GM12873 (cell line): ENCODE data around the gene ZNF831.

Experiments used
- TF ChIP-seq, protein P1 (sequence below): IDR thresholded peaks from 2 replicates; pipeline ENCODE4 v1.5.1; 2012; ENCODE audit warnings: low read depth, mild to moderate bottlenecking, moderate library complexity, low read length, control low read depth; ENCODE audit not compliant: insufficient read depth; ENCODE audit errors: missing control alignments

ZNF831 gene

DNA sequence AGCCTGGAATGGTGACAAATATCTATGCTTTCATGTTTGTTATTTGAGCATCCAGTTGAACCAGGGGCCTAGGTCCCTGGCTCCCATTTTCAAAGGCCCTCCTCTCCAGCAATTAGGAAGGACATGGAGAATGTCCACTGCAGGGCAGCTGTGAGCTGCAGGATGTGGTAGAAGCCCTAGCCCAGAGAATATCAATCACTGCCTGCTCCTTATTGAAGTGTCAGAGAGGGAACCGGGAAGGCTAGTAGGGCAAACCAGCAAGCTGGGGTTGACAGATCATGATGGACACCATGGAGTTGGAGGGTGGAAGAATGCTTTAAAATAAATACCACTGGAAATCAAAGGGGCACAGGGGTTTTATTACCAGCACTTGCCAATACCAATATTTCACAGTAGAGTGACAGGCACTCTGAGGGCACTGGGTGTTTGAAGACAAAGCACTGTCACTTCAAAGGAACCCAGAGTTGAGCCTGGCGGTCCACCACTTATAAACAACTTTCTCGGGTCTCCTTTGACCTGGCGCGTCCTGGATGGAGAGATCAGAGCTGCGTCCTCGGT, 47.7 kb downstream of the ZNF831 start:
- TF ChIP-seq, protein P1, sequence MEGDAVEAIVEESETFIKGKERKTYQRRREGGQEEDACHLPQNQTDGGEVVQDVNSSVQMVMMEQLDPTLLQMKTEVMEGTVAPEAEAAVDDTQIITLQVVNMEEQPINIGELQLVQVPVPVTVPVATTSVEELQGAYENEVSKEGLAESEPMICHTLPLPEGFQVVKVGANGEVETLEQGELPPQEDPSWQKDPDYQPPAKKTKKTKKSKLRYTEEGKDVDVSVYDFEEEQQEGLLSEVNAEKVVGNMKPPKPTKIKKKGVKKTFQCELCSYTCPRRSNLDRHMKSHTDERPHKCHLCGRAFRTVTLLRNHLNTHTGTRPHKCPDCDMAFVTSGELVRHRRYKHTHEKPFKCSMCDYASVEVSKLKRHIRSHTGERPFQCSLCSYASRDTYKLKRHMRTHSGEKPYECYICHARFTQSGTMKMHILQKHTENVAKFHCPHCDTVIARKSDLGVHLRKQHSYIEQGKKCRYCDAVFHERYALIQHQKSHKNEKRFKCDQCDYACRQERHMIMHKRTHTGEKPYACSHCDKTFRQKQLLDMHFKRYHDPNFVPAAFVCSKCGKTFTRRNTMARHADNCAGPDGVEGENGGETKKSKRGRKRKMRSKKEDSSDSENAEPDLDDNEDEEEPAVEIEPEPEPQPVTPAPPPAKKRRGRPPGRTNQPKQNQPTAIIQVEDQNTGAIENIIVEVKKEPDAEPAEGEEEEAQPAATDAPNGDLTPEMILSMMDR: no peak

DNA sequence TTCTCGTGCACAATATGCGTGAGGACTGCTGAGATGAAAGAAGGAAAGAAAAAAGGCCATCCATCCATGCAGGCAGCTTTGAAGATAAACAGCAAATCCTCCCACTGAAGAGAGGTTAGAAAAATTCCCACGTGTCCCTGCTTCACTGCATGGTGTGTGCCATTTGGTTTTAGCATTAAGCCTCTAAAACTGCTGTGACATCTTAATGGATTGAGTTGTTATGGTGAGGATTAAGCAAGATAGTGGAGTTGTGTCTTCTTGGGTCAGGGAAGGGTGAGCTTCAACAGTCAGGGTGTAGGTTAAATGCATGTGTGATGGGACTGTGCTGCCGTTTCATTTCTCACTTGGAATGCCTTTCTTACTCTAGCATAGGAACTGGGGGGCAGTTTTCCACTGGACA, 50.5 kb downstream of the ZNF831 start:
- TF ChIP-seq, protein P1: no peak

DNA sequence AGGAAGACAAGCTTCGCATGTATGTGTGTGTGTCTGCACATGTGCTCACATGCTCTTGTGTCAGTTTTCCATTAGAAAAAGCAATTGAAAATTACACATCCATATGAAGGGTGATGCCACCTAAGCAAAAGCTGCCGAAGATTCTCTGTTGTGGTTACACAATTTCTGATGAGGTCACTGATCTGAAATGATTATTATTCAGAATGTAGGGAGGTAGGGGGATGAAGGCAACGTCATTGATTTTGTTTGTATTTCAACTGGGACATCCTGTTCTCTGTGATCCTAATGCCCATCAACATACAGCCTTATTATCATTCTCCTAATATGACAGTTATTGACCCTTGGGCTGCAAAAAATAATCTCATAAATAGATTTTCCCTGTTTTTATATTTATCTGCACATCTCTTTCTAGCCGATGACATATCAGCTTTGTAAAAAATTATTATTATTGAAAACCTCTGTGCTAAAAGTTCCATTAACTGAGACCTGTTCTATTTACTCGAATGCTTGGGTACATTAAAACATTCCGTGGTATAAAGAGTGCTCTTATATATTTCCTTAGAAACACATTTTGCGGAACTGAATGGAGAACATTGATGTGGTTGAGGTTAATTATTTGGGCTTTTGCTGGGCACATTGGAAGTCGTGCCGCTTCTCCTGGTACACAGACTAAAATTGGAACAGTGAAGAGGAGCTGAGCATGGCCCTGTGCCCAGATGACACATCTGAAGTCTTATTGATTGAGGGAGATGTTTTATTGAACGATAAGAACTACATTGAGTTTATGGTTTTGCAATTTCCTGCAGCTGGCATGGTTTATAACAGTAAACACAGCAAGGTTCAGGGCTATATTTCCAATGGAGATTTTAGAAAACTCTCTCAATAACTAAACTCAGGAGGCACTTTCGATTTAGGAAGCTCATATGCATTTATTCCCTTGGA, 51.3 kb downstream of the ZNF831 start:
- TF ChIP-seq, protein P1: no peak

DNA sequence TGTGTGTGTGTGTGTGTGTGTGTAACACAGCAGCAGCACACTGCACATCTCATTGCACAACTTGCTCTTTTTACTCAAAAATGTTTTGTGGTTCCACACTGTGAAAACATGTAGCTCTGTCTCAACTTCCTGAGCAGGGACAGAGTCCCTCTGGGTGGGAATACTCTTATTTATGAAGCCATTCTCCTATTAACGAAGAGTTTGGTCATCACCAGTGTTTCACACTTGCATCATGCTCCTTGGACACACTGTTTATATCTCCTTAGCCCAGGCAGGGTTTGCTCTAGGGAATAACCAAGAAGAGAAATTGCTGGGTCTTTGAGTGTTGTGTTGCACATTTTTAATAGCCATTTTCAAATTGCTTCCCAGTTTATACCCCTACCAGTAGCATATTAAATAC, 53.6 kb downstream of the ZNF831 start:
- TF ChIP-seq, protein P1: no peak

DNA sequence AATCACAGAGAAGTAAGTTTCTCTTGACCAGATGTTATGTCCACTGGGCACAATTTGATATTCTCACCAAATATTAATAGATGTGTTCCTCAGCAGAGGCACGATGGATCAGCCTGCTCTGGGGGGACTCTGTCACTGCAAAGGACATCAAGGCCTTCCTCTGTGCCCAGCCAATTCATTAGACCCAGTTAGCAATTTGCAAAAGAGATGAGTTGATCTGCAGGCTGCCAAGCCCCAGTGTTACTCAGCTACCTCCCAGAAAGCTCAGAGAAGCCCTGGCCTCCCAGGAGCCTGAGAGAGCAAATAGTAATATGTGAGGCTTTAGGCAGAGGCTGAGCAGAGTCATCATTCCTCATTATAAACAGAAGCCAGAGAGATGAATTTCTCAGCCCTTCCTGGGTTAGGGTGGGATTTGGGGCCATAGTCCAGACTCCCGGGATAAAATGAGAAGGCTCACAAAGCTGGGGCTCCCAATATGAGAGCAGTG, 54.2 kb downstream of the ZNF831 start:
- TF ChIP-seq, protein P1: no peak

DNA sequence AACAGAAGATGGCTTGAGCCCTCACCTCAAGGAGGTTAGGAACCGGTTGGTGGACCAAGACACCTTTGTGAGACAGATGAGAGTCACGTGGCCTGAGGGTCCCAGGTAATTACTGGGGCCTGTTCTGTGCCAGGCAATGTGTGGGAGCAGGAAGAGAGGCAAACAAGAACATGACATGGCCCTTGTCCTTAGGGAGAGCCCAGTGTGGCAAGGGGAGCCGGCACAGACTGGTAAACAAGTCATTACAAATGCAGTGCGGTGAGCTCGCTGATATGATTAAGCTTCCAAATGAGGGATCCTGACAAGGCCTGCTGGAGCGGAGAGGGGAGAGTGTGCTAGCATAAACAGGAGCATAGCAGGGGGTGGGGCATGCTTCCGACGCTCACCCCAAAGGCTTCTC, 55.6 kb downstream of the ZNF831 start:
- TF ChIP-seq, protein P1: no peak

DNA sequence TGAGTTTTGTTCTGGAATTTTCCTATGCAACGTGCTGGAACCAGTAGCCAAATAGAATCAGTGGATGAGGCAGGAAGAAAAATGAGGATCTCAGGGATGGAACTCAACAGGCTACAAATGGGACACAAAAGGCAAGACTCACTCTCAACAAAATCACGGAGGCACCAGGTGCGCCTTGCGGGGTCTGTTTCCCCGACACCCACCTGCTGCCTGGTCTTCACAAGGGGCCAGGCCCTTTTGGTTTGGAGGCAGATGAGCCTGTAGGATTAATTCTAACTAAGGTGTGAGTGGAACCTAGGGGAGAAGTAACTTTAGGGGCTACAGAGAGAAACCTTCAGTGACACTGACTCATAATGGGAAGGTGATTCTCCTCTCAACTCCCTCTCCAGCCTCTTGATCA, 56.5 kb downstream of the ZNF831 start:
- TF ChIP-seq, protein P1: no peak
